GM18520 (cell line): ENCODE data around the gene GPRC5D.

Experiments used
- ATAC-seq: cut with Tn5 transposase; IDR thresholded peaks from one replicate; pipeline ENCODE4 v1.9.1; 2021; ENCODE audit not compliant: unreplicated experiment

GPRC5D gene

DNA sequence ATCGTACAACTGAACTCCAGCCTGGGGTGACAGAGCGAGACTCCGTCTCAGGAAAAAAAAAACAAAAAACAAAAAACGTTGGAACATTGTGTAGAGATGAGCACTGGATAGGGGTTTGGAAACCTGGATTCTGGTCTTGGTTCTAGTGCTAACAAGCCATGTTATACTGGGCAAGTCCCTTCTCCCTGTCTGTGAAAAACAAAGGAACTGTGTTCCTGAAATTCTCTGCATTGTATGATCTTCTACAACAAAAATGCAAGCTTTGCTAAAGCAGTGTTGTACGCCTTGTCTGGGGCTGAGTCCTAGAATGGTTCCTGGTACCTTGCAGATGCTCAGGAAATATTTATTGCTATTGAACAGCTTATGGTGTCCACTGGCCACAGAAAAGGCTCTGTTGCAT, 13.4 kb downstream of the GPRC5D start:
- no peak for ATAC-seq

DNA sequence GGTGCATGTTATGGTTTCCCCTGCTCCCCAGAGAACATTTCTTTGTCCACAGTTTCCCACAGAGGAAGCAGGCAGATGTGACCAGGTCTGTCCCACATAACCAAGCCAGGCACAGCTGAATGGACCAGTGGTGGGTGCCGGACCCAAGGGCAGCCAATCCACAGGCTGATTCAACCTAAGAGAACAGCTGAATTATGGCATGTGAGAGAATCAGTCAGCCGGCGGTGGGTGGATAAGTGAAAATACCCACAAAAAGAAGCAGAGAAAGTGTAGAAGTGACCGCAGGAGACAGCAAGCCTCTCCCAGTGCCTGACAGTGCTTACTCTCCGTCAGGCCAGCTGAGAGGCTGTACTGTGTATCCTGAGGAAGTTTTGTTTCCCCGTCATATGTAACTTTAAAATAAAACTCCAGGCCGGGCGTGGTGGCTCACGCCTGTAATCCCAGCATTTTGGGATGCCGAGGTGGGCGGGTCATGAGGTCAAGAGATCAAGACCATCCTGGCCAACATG, 14.9 kb downstream of the GPRC5D start:
- no peak for ATAC-seq

DNA sequence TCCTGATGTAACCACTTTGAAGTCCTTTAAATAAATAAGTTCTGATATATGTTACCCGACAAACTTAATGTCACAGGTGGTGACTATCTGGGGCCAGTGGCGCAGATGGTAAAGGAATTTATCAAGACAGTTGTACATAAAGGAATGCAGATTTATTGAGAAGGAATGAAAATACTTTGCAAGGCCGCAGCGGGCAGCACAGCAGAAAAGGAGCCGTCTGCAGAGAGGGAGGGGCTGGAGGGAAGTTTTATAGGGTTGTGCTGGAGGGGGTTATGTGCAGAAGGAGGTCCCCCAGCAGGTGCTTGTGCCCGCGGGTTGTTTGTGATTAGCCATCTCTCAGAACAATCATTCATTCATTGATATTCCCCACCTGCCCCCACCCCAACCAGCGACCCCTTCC, 17.4 kb downstream of the GPRC5D start:
- ATAC-seq = no peak

DNA sequence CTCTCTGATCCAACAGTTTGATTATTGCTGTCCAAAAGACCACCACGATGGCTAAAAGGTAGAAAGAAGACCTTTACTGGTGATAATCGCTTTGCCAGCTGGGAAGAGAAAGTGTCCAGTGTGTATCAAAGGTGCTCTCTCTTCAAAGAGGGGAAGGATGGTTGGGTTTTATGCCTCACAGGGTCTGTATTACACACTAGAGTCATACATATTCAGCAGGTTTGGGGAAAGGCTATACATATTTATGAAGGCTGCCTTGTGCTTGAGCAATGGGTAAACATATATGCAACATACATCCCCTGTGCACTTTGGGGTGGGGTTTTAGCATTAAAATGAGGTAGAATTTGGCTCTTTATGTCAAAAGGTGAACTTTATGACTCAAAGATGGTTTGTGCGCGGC, 18.2 kb downstream of the GPRC5D start:
- no peak for ATAC-seq

DNA sequence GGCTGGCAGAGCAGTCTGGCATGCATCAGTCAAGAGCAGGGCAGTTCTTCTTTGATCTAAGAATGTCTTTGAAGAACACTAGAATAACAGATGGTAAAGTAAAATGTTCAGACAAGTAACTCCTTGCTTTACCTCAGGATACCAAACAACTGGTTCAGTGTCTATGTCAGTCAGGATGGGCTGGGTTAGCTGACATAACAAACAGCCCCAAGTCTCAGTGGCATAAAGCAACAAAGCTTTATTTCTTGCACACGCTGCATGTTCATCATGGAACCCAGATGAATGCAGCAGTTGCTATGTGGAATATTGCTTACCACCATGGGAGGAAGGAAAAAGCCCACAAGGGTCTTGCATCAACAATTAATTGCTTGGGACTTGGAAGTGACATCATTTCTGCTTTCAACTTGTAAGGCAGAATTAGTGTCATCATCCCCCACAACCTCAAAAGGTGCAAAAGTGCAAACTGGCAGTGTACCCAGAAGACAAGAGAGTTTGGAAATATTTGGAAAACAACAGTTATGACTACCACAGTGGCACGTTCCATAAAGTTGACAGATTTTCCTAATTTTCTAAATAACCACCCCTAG, 21.2 kb downstream of the GPRC5D start:
- ATAC-seq = no peak

DNA sequence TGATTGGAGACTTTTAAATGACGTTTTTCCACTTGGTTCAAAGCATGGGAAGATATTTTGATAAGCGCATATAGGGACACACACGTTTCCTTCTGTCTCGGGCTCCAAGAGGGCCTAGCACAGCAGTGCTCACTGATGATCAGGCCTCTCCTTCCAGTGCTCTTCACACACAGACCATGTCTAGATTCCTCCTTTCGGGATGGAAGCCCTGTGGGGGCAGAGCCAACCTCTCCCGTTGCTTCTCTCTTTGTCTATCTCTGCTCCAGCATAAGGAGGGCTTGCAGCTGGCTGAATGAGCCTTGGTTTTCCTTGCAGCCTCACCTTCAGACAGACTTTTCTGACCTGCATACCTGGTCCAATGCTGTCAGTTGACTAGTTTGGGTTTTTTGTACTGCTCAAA, 22.3 kb downstream of the GPRC5D start:
- no peak for ATAC-seq

DNA sequence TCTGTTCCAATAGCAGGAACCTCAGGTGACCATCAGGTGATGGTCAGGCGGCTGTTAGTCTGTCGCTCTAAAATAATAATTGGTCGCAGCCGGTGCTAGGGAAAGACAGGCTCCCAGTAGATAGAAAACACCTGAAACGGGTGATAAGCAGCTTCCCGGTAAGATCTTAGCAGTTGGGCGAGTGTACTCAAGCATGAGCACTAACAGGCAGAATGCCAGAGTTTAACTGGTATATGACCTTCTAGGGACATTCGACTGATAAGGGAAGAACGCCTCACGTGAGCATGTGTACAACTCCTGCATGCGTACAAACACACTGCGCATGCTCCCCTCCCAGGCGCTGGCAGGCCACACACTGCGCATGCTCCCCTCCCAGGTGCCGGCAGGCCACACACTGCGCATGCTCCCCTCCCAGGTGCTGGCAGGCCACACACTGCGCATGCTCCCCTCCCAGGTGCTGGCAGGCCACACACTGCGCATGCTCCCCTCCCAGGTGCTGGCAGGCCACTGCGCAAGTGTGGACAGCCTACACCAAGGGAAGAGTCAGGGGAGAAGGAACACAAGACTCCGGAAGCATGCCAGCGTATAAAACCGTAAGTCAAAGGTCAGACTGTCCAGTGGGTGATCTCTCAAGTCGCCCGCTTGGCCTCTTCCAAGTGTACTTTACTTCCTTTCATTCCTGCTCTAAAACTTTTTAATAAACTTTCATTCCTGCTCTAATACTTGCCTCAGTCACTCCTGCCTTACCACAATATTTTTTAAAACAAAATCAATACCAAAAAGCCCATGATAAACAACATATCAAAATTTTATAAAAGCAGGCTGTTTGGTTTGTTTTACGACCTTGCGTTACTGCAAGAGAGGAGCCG, 24.5 kb downstream of the GPRC5D start:
- no peak for ATAC-seq

DNA sequence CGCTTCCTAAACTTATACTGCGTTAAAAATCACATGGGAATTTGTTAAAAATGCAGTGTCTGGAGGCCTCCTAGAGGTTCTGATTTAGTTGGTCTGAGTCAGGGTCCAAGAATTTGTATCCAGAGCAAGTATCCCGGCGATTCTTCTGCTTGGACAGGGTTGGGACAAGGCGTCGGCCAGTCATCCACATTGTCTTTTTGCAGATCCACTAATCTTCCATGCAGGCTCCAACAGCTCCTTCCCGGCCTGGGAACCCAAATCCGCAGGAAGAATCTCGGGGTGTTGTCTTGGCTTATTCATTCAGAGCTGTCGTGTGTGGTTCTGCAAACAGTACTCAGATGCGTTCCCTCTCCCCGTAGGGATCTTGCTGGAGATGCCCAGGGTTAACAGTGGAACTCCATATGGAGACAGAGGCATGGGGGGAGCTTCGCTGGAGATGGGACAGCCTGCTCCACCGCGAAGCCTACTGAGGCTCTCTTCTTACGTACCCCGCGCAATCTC, 25.3 kb downstream of the GPRC5D start:
- ATAC-seq = no peak

DNA sequence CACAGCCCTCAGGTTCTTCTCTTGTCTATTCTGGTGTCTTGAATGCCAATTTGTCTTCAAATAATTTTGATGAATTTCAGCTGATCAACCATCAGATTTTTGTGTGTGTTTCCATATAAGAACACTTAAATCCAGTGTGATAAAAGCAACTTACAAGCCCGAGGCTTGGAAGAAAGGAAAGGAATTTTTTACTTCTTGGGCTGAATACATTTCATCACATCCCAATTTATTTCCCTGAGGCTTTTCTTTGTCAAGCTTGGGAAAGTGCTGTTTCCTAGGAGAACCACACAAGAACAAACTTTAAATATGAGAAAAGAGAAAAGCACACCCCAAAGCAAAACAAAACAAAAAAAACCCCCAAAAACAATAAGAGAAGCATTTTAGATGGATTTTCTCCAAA, 26.6 kb downstream of the GPRC5D start:
- ATAC-seq = no peak

DNA sequence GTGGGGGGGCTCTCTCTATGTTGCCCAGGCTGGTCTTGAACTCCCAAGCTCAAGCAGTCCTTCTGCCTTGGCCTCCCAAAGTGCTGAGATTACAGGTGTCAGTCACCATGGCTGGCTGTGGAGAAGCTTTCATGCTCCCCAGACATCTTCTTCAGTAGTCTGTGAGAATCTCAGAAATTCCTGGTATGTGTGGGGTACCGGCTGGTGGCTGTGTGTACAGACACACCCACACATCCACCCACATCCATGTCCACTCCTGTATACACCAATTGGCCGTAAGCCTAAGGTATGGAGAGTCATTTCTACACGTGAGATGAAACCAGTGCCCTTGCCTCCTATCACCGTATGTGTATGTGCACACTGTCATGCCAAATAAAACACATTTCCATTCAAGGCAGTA, 27.8 kb downstream of the GPRC5D start:
- no peak for ATAC-seq

DNA sequence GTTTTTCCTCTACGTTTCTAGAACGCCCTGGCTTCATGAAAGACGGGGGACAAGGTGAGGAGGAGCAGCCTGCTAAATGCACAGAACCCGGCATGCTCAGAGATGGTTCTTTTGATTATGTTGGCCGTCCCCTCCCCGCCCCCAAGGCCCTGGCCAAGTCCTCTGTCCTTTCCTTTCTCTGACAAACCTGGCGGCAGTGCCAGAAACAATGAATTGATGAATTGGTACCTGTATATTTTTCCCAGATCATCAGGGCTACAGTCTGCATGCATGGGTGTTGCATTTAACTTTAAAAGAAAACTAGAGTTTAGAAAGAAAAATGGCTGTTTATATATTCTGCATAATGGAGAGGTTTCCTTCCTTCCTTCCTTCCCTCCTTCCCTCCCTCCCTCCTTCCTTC, 29.0 kb downstream of the GPRC5D start:
- no peak for ATAC-seq

DNA sequence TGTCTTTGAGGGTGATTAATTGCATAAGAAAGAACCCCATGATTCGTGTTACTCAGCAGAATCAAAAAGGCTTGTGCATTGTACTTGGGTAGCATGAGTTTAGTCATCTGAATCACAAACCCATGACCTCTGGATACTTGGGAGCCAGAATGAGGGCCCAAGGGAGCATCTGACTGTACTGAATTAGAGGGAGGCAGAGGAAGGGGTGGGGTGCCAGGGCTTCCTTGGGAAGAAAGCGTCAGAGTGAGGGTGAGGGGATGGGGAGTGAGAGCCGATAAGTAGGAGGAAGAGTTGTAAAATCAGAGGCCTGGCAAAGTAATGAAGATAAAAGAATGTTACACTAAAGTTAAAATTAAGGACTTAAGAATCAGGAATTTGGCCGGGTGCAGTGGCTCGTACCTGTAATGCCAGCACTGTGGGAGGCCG, 29.8 kb downstream of the GPRC5D start:
- no peak for ATAC-seq

DNA sequence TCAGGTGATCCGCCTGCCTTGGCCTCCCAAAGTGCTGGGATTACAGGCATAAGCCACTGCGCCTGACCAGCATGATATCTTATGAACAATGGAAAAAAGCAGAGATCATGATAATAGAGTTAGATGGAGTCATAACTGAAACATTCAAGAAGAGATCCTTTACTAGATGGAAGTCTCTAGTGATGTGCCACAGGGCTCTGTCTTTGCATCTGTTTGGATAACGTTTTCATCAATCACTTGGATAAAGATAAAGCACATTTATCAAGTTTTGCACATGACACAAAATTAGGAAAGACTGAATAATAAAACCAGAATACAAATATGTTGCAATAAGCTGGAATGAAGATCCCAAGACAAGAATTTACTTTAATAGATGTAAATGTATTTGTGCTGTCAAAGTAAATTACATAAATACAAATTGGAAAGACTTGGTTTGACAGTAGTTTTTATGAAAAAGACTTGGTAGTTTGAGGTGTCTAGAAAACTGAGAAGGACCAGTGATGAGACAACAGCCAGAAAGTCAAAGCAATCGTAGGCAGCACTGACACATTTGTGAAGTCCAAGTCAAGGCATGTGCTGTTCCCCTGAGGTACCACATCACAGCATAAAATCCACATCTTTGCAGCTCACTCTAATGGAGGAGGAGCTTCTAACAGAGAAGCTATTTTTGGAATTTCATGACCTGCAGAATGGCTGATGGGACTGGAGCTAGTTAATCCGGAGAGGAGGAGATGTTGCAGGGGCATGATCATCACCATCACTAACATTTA, 32.1 kb downstream of the GPRC5D start:
- ATAC-seq = no peak

DNA sequence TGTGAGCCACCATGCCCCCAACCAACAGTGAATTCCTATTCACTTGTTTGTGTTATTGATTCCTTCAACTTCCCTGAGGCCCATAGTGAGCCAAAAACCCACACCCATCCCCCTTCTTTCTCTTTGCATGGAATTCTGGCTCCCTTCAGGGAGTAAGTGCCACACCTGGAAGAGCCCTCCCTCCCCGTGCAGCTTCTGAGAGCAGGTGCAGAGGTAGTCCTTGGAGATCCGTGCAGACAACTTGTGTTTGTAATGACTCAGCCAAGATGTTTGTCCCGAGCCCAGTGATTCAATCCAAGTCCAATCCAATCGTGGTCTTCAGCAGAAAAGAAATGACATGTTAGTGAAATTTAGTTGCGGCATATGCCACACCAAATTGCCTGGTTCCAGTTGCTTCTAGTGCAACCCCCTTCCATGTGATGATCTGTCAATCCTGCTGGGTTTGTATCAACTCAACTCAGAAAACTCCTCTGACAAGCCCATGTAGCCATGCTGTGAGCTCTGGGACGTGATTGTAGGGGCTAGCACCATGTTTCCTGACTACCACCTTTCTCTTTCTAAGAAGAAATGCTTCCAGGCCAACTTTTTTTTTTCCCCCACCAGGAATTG, 33.1 kb downstream of the GPRC5D start:
- no peak for ATAC-seq

DNA sequence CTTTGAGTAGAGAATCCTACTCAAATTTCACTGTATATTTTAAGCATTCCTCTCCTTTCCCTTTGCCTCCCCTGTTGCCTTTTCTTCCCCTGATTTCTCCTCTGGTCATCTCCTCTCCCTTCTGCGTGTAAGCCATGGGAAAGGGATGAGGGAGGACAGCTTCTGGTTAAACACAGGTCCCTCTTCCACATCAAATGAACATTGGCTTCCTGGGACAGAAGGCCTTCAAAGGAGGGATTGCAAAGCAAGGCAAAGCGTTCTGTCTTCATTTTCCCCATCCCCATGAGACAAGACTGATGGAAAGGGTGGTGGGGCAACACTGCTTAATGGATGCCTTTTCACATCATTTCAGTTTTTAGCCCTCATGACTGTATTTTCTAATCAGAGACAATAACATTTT, 34.5 kb downstream of the GPRC5D start:
- no peak for ATAC-seq

DNA sequence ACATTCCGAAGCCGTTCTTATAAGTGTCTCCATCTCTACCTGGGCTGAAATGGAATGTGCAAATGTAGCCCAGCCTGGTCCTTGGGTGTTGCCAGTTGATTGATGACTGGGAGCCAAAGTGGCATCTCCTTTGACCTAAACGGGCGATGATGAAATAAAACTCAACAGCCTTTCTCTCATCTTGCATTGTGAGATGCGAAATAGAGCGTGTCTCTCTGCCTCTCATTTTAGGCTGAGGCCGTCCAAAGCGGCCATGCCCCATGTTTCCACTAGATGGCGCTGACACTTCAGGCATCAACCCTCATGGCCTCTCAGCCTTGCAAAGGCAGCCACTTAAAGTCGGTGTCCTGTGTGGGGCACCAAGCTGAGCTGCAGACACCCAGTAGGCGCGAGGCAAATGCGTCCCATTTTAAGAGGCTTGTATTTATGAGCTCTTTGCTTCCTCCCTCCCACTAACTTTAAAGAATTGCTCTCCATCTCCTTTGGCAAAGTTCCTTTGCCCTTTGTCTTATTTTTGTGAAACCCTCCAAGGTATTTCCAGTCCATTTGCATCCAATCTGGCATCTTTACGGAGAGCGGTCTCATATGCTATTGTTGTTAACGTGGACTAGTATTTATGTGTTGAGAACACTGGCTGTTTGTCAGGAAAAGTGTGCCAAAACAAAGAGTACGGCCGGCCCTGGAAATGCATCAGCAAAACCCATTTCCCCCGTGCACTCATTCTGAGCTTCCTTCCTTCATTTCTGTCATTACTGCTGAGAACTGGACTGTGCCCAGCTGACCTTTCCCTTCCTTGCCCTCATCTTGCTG, 35.6 kb downstream of the GPRC5D start:
- peak; percentile 64 for ATAC-seq

DNA sequence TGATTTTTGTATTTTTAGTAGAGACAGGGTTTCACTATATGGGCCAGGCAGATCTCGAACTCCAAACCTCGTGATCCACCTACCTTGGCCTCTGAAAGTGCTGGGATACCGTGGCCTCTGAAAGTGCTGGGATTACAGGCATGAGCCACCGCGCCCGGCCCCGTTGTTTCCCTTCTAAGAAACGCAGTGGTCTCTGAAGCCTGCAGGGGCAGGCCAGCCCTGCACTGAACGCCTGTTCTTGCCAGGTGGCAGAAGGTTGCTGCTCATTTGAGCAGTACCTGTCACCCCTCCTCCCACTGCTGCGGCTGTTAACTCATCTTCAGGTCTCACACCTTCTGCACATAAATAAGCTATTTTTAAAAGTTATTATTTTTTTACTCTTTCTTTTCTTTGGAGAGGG, 36.3 kb downstream of the GPRC5D start:
- ATAC-seq = no peak

DNA sequence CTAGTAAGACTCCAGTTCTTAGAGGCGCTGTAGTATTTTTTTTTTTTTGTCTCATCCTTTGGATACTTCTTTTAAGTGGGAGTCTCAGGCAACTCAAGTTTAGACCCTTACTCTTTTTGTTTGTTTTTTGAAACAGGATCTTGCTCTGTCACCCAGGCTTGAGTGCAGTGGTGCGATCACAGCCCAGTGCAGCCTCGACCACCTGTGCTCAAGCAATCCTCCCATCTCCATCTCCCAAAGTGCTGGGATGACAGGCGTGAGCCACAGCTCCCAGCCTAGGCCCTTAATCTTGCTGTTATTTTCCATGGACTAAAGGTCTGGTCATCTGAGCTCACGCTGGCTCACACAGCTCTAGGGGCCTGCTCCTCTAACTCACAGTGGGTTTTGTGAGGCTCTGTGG, 39.3 kb downstream of the GPRC5D start:
- ATAC-seq = no peak

DNA sequence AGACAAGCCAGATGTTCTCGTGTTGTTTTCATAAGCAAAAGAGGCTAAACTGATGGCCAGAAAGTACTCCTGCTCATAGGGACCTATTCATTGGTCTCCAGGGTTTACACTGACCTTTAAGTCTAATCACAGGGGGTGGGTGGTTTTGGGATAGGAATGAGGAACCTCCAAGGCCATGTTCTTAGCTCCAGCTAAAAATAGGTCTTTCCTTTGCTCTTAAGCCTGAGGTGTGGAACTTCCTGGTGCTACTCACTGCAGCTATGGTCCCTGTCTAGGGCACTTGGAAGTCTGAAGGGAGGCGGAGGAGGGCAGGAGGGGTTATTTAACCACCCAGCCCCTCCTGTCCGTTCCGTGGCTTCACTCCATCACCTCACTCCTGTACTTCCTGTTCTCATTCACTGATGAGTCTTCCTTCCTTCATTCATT, 42.0 kb downstream of the GPRC5D start:
- ATAC-seq = no peak
